Activated CD4-positive, alpha-beta T cell treated with anti-CD3 and anti-CD28 coated beads, Interleukin-2, amount 10 ng/mL, durations not matched to agents 7 days and 5 days (primary cell): ENCODE measurements around the gene MACROD2. TPM values are rescaled to one million over a fixed set of nuclear protein-coding genes. Genes with fewer than 3 reads are reported as not detected.

Source experiments
- CTCF ChIA-PET: fragments of 350-600 bp; sonication (Branson Sonifier 250); formaldehyde crosslinking; loops from one replicate; lab custom pipeline; 2021; ENCODE audit warnings: antibody characterized with exemption; lab: Charles Lee
- POLR2A ChIA-PET: fragments of 350-600 bp; sonication (Branson Sonifier 250); formaldehyde crosslinking; loops from one replicate; lab custom pipeline; 2021; ENCODE audit warnings: antibody characterized with exemption; lab: Charles Lee
- DNase-seq: peaks from one replicate; pipeline ENCODE4 v3.0.0-alpha.2; 2020
- H3K27ac Mint-ChIP-seq: one replicate; pipeline ENCODE4 v1.8.0; 2021; ENCODE audit warnings: mild to moderate bottlenecking, moderate library complexity, mixed read lengths
- H3K27me3 Mint-ChIP-seq: one replicate; pipeline ENCODE4 v1.8.0; 2021; ENCODE audit warnings: mixed read lengths
- H3K36me3 Mint-ChIP-seq: one replicate; pipeline ENCODE4 v1.8.0; 2021; ENCODE audit warnings: low read depth, mixed read lengths
- H3K4me1 Mint-ChIP-seq: one replicate; pipeline ENCODE4 v1.8.0; 2021; ENCODE audit warnings: mixed read lengths
- H3K4me3 Mint-ChIP-seq: one replicate; pipeline ENCODE4 v1.8.0; 2021; ENCODE audit warnings: mild to moderate bottlenecking, moderate library complexity, mixed read lengths
- H3K9me3 Mint-ChIP-seq: one replicate; pipeline ENCODE4 v1.8.0; 2021; ENCODE audit warnings: mixed read lengths
- total RNA-seq, 2 experiments: library from RNA; stranded (reverse); gene quantifications; one replicate each; pipeline ENCODE4 v1.2.3, GENCODE V29; 2021

Gene MACROD2
- total RNA-seq, 2 experiments from 2014 or later = not detected

GRCh38 chr20:15653396-15654207 lies 1658.3 kb downstream of the MACROD2 start:
- Mint-ChIP-seq H3K27me3 (no peaks in the 10 kb centered on the region), H3K27ac (no peak overlapping the region), H3K4me1 (no peaks in the 10 kb centered on the region), H3K36me3 (no peaks in the 10 kb centered on the region), H3K4me3 (no peak overlapping the region), H3K9me3 (no peaks in the 10 kb centered on the region)
- CTCF ChIA-PET = interaction anchor here (0.9 kb wide), 1 partner anchor 22 kb away, joined by 3 read pairs; no protein-coding TSS in a partner anchor
- DNase-seq = no peak
- POLR2A ChIA-PET = no interaction called here

GRCh38 chr20:15654208-15654649 lies 1658.9 kb downstream of the MACROD2 start:
- POLR2A ChIA-PET = no interaction called here

GRCh38 chr20:15655295-15655874 lies 1660.1 kb downstream of the MACROD2 start:
- H3K27ac Mint-ChIP-seq = no peak overlapping the region

More at GRCh38 chr20:15654208-15654649, 1658.9 kb downstream of the MACROD2 start:
- Mint-ChIP-seq H3K36me3 (no peaks in the 10 kb centered on the region), H3K27me3 (no peaks in the 10 kb centered on the region), H3K27ac (no peak overlapping the region), H3K4me3 (no peak overlapping the region), H3K9me3 (no peaks in the 10 kb centered on the region), H3K4me1 (no peaks in the 10 kb centered on the region)
- CTCF ChIA-PET = interaction anchor here (0.9 kb wide), 1 partner anchor 21 kb away, joined by 3 read pairs; no protein-coding TSS in a partner anchor
- peak; percentile 12 for DNase-seq

GRCh38 chr20:15656124-15656523 lies 1660.8 kb downstream of the MACROD2 start:
- ChIA-PET CTCF (no interaction called here), POLR2A (no interaction called here)
- H3K4me3 Mint-ChIP-seq = no peak overlapping the region
- H3K27me3 Mint-ChIP-seq = no peaks in the 10 kb centered on the region
- no peak overlapping the region for H3K27ac Mint-ChIP-seq
- H3K9me3 Mint-ChIP-seq = no peaks in the 10 kb centered on the region
- DNase-seq = no peak
- H3K36me3 Mint-ChIP-seq = no peaks in the 10 kb centered on the region
- H3K4me1 Mint-ChIP-seq = no peaks in the 10 kb centered on the region

More at GRCh38 chr20:15655295-15655874, 1660.1 kb downstream of the MACROD2 start:
- H3K27me3 Mint-ChIP-seq = no peaks in the 10 kb centered on the region
- POLR2A ChIA-PET = no interaction called here
- no peak overlapping the region for H3K4me3 Mint-ChIP-seq
- H3K4me1 Mint-ChIP-seq = no peaks in the 10 kb centered on the region
- no peak for DNase-seq
- no peaks in the 10 kb centered on the region for H3K9me3 Mint-ChIP-seq
- CTCF ChIA-PET = no interaction called here
- H3K36me3 Mint-ChIP-seq = no peaks in the 10 kb centered on the region

GRCh38 chr20:15658295-15658694 lies 1663.0 kb downstream of the MACROD2 start:
- CTCF ChIA-PET = no interaction called here

GRCh38 chr20:15673206-15673605 lies 1677.9 kb downstream of the MACROD2 start:
- ChIA-PET CTCF (no interaction called here), POLR2A (no interaction called here)
- H3K27me3 Mint-ChIP-seq = no peaks in the 10 kb centered on the region
- no peak overlapping the region for H3K4me3 Mint-ChIP-seq
- no peak for DNase-seq
- no peak overlapping the region for H3K27ac Mint-ChIP-seq
- no peaks in the 10 kb centered on the region for H3K36me3 Mint-ChIP-seq
- H3K4me1 Mint-ChIP-seq = no peaks in the 10 kb centered on the region
- peaks cover 3% of the 10 kb centered on the region for H3K9me3 Mint-ChIP-seq

More at GRCh38 chr20:15658295-15658694, 1663.0 kb downstream of the MACROD2 start:
- POLR2A ChIA-PET = no interaction called here
- no peak overlapping the region for H3K4me3 Mint-ChIP-seq
- H3K9me3 Mint-ChIP-seq = no peaks in the 10 kb centered on the region
- H3K27ac Mint-ChIP-seq = no peak overlapping the region
- no peaks in the 10 kb centered on the region for H3K36me3 Mint-ChIP-seq
- H3K27me3 Mint-ChIP-seq = no peaks in the 10 kb centered on the region
- no peak for DNase-seq
- H3K4me1 Mint-ChIP-seq = no peaks in the 10 kb centered on the region

- H3K27ac Mint-ChIP-seq = no peak overlapping the region
- DNase-seq = no peak
- H3K36me3 Mint-ChIP-seq = no peaks in the 10 kb centered on the region
- POLR2A ChIA-PET = no interaction called here
- no peaks in the 10 kb centered on the region for H3K4me1 Mint-ChIP-seq
- H3K27me3 Mint-ChIP-seq = no peaks in the 10 kb centered on the region
- no peak overlapping the region for H3K4me3 Mint-ChIP-seq
- CTCF ChIA-PET = interaction anchor here (0.5 kb wide), 1 partner anchor 15 kb away, joined by 3 read pairs; no protein-coding TSS in a partner anchor
- peaks cover 3% of the 10 kb centered on the region for H3K9me3 Mint-ChIP-seq
Observed at GRCh38 chr20:15674253-15675060, 1679.1 kb downstream of the MACROD2 start.

- H3K4me3 Mint-ChIP-seq = no peak overlapping the region
- ChIA-PET CTCF (interaction anchor here (0.5 to 1.2 kb wide), 3 partner anchors 14 to 559 kb away, joined by 3 read pairs; no protein-coding TSS in a partner anchor), POLR2A (no interaction called here)
- no peak overlapping the region for H3K27ac Mint-ChIP-seq
- DNase-seq = no peak
- no peaks in the 10 kb centered on the region for H3K36me3 Mint-ChIP-seq
- no peaks in the 10 kb centered on the region for H3K4me1 Mint-ChIP-seq
- H3K9me3 Mint-ChIP-seq = peaks cover 3% of the 10 kb centered on the region
- no peaks in the 10 kb centered on the region for H3K27me3 Mint-ChIP-seq
Observed at GRCh38 chr20:15675061-15675514, 1679.8 kb downstream of the MACROD2 start.

- no peak for DNase-seq
- no peaks in the 10 kb centered on the region for H3K4me1 Mint-ChIP-seq
Observed at GRCh38 chr20:15675813-15676484, 1680.6 kb downstream of the MACROD2 start.

GRCh38 chr20:15676815-15677214 lies 1681.5 kb downstream of the MACROD2 start:
- H3K4me3 Mint-ChIP-seq = no peak overlapping the region
- POLR2A ChIA-PET = no interaction called here
- no peaks in the 10 kb centered on the region for H3K4me1 Mint-ChIP-seq
- no peak overlapping the region for H3K27ac Mint-ChIP-seq
- DNase-seq = no peak
- H3K36me3 Mint-ChIP-seq = no peaks in the 10 kb centered on the region
- peaks cover under 1% of the 10 kb centered on the region for H3K9me3 Mint-ChIP-seq
- CTCF ChIA-PET = no interaction called here
- no peaks in the 10 kb centered on the region for H3K27me3 Mint-ChIP-seq

More at GRCh38 chr20:15675813-15676484, 1680.6 kb downstream of the MACROD2 start:
- ChIA-PET POLR2A (no interaction called here), CTCF (interaction anchor here (0.6 to 1.2 kb wide), 2 partner anchors 22 to 558 kb away, joined by 3 read pairs; no protein-coding TSS in a partner anchor)
- H3K36me3 Mint-ChIP-seq = no peaks in the 10 kb centered on the region
- H3K4me3 Mint-ChIP-seq = no peak overlapping the region
- no peak overlapping the region for H3K27ac Mint-ChIP-seq
- H3K27me3 Mint-ChIP-seq = no peaks in the 10 kb centered on the region
- peaks cover 2% of the 10 kb centered on the region for H3K9me3 Mint-ChIP-seq

GRCh38 chr20:15682690-15683089 lies 1687.4 kb downstream of the MACROD2 start:
- Mint-ChIP-seq H3K27ac (no peak overlapping the region), H3K36me3 (no peaks in the 10 kb centered on the region)

GRCh38 chr20:15692570-15692969 lies 1697.3 kb downstream of the MACROD2 start:
- ChIA-PET CTCF (no interaction called here), POLR2A (no interaction called here)
- Mint-ChIP-seq H3K4me1 (no peaks in the 10 kb centered on the region), H3K4me3 (no peak overlapping the region), H3K9me3 (peaks cover 13% of the 10 kb centered on the region), H3K27ac (no peak overlapping the region), H3K27me3 (no peaks in the 10 kb centered on the region), H3K36me3 (no peaks in the 10 kb centered on the region)
- no peak for DNase-seq

More at GRCh38 chr20:15682690-15683089, 1687.4 kb downstream of the MACROD2 start:
- peaks cover 5% of the 10 kb centered on the region for H3K9me3 Mint-ChIP-seq
- DNase-seq = no peak
- ChIA-PET POLR2A (no interaction called here), CTCF (no interaction called here)
- H3K4me3 Mint-ChIP-seq = no peak overlapping the region
- no peaks in the 10 kb centered on the region for H3K4me1 Mint-ChIP-seq
- H3K27me3 Mint-ChIP-seq = no peaks in the 10 kb centered on the region
